HL-60 (cell line): Measurements from ENCODE around the gene ACVR1B.

ENCODE experiments used
- DNase-seq, 2 experiments: peaks; one replicate each; pipeline ENCODE4 v3.0.0-alpha.2; 2010 to 2020; ENCODE audit warnings: low read depth in 1 of 2, low spot score in 1 of 2
- H3K27ac ChIP-seq: fragments of 250-450 bp; sonication (Bioruptor Pico); replicated peaks from 2 replicates; pipeline ENCODE4 v1.5.1; 2020; ENCODE audit warnings: mild to moderate bottlenecking, moderate library complexity
- H3K27me3 ChIP-seq: fragments of 250-450 bp; sonication (Bioruptor Pico); 2 replicates; pipeline ENCODE4 v1.5.1; 2021; ENCODE audit warnings: mild to moderate bottlenecking, moderate library complexity; ENCODE audit not compliant: insufficient read depth, poor library complexity, severe bottlenecking
- H3K4me3 ChIP-seq: replicated peaks from 2 replicates; pipeline ENCODE4 v1.5.1; 2011; ENCODE audit warnings: mild to moderate bottlenecking, control low read depth, low read length; ENCODE audit not compliant: insufficient read depth
- CTCF ChIP-seq: IDR thresholded peaks from one replicate; pipeline ENCODE4 v1.5.1; 2011; ENCODE audit warnings: low read length, control low read depth, inconsistent platforms; ENCODE audit not compliant: insufficient read depth
- GABPA ChIP-seq: IDR thresholded peaks from 2 replicates; pipeline ENCODE4 v1.6.1; 2012; ENCODE audit warnings: low read depth
- POLR2AphosphoS5 ChIP-seq: IDR thresholded peaks from 2 replicates; pipeline ENCODE4 v1.6.1; 2012; ENCODE audit warnings: low read depth
- REST ChIP-seq: IDR thresholded peaks from 2 replicates; pipeline ENCODE4 v1.6.1; 2012; ENCODE audit warnings: low read depth; ENCODE audit not compliant: insufficient replicate concordance
- SPI1 ChIP-seq: IDR thresholded peaks from 2 replicates; pipeline ENCODE4 v1.6.1; 2012; ENCODE audit warnings: low read depth, mild to moderate bottlenecking, borderline replicate concordance

The ACVR1B gene

GRCh38 chr12:52035926-52036325 lies 84.4 kb downstream of the ACVR1B start:
- no peak for DNase-seq
- Histone ChIP-seq H3K4me3 (no peak overlapping the region), H3K27ac (no peak overlapping the region), H3K27me3 (peaks cover 3% of the 10 kb centered on the region)
- no peak for TF ChIP-seq SPI1
- no peak for TF ChIP-seq POLR2AphosphoS5
- TF ChIP-seq CTCF: no peak
- TF ChIP-seq REST: no peak
- TF ChIP-seq GABPA: no peak

- peak; percentile 54 for DNase-seq
- Histone ChIP-seq H3K4me3 (peak overlapping the region; percentile 61), H3K27ac (no peak overlapping the region), H3K27me3 (peaks cover 3% of the 10 kb centered on the region)
- TF ChIP-seq CTCF: no peak
- no peak for TF ChIP-seq GABPA
- no peak for TF ChIP-seq SPI1
- no peak for TF ChIP-seq REST
- no peak for TF ChIP-seq POLR2AphosphoS5
These were observed 85.2 kb downstream of the ACVR1B start for GRCh38 chr12:52036587-52037171.

- H3K4me3 ChIP-seq: peak overlapping the region; percentile 61
- DNase-seq: no peak
- TF ChIP-seq REST: no peak
- no peak for TF ChIP-seq SPI1
- no peak for TF ChIP-seq POLR2AphosphoS5
- no peak for TF ChIP-seq GABPA
- TF ChIP-seq CTCF: no peak
- H3K27me3 ChIP-seq: peaks cover 3% of the 10 kb centered on the region
- no peak overlapping the region for H3K27ac ChIP-seq
These were observed 85.9 kb downstream of the ACVR1B start for GRCh38 chr12:52037248-52037861.
